K562 (cell line): ENCODE measurements around the gene SEH1L. TPM values are rescaled to one million over a fixed set of nuclear protein-coding genes. Genes with fewer than 3 reads are reported as not detected.

ENCODE experiments used
- ATAC-seq: fragments of 200-7000 bp; cut with Tn5 transposase; 3 replicates; pipeline ENCODE4 v1.9.1; 2020; ENCODE audit warnings: moderate library complexity
- BruUV-seq: library from RNA; stranded (reverse); fragments of 400-500 nt; replicated peaks from 2 replicates; lab custom pipeline; 2021; lab: Mats Ljungman, UMichigan
- CTCF ChIA-PET: fragments of 300-600 bp; formaldehyde crosslinking; extraction: SDS; loops from one replicate; lab custom pipeline; 2021; ENCODE audit warnings: low intra/inter-chr PET ratio; lab: Yijun Ruan, JAX
- POLR2A ChIA-PET: fragments of 300-600, 350-650 bp; sonication (Branson Sonifier 250); formaldehyde crosslinking; extraction: SDS; loops from one replicate; lab custom pipeline; 2021; ENCODE audit warnings: antibody characterized with exemption, inconsistent platforms; lab: Yijun Ruan, JAX
- DNase-seq, 4 experiments: peaks; one replicate each; pipeline versions ENCODE4 v3.0.0 to v3.0.0-alpha.2; 2011 to 2018; ENCODE audit warnings: low spot score in 3 of 4, mixed read lengths in 3 of 4; ENCODE audit errors: extremely low read depth in 1 of 4
- FAIRE-seq: peaks from 2 replicates; lab custom pipeline; 2011; peaks lifted over from hg19 to GRCh38; lab: Jason Lieb, UNC
- H2AFZ ChIP-seq: 2 replicates; pipeline ENCODE4 v1.6.0; 2011; ENCODE audit warnings: low read depth, low read length, control low read depth, inconsistent platforms
- H3K27ac ChIP-seq: fragments of 200-600 bp; 3 replicates; pipeline ENCODE4 v1.8.0; 2011; ENCODE audit warnings: low read depth, mild to moderate bottlenecking, control low read depth, inconsistent platforms, low read length, moderate library complexity, mixed read lengths; ENCODE audit errors: extremely low read depth
- H3K27me3 ChIP-seq, 2 experiments: fragments of 300-600 bp in 1 of 2; 2 replicates in 1 of 2; 3 replicates in 1 of 2; pipeline versions ENCODE4 v1.6.0 to v1.8.0; 2011; ENCODE audit warnings: inconsistent platforms in 2 of 2, low read length in 2 of 2, mild to moderate bottlenecking in 1 of 2, mixed read lengths in 1 of 2, moderate library complexity in 1 of 2; ENCODE audit not compliant: control insufficient read depth in 2 of 2, insufficient read depth in 2 of 2
- H3K36me3 ChIP-seq: fragments of 300-600 bp; 3 replicates; pipeline ENCODE4 v1.8.0; 2011; ENCODE audit warnings: mild to moderate bottlenecking, low read length, inconsistent platforms; ENCODE audit not compliant: control insufficient read depth, insufficient read depth
- H3K4me1 ChIP-seq, 2 experiments: fragments of 200-600 bp in 1 of 2; replicated peaks in 1 of 2; 2 replicates in 1 of 2; 3 replicates in 1 of 2; pipeline versions ENCODE4 v1.5.1 to v1.8.0; 2011; ENCODE audit warnings: inconsistent platforms in 2 of 2, low read length in 2 of 2, mild to moderate bottlenecking in 1 of 2, mixed read lengths in 1 of 2, moderate library complexity in 1 of 2; ENCODE audit not compliant: control insufficient read depth in 2 of 2, insufficient read depth in 2 of 2
- H3K4me2 ChIP-seq: 2 replicates; pipeline ENCODE4 v1.6.1; 2011; ENCODE audit warnings: low read length, control low read depth, inconsistent platforms, mixed read lengths; ENCODE audit not compliant: insufficient read depth
- H3K4me3 ChIP-seq: fragments of 200-600 bp; sonication (generic), shearing (Covaris generic); 2 replicates; pipeline ENCODE4 v1.5.1; 2016; ENCODE audit warnings: control low read depth, inconsistent platforms
- H3K79me2 ChIP-seq: fragments of 200-600 bp; 3 replicates; pipeline ENCODE4 v1.8.0; 2011; ENCODE audit warnings: low read length, inconsistent platforms; ENCODE audit not compliant: control insufficient read depth, insufficient read depth
- H3K9ac ChIP-seq, 2 experiments: 2 replicates each; pipeline versions ENCODE4 v1.6.0 to v1.6.1; 2011; ENCODE audit warnings: low read depth in 2 of 2, low read length in 2 of 2, control low read depth in 1 of 2, inconsistent platforms in 1 of 2, mild to moderate bottlenecking in 1 of 2, mixed read lengths in 1 of 2; ENCODE audit not compliant: insufficient read depth in 1 of 2
- H3K9me1 ChIP-seq: one replicate; pipeline ENCODE4 v1.6.0; 2011; ENCODE audit warnings: inconsistent platforms, mild to moderate bottlenecking, low read length, moderate library complexity; ENCODE audit not compliant: control insufficient read depth, insufficient read depth
- H3K9me3 ChIP-seq: replicated peaks from 2 replicates; pipeline ENCODE4 v1.5.1; 2011; ENCODE audit warnings: low read depth, low read length, inconsistent platforms; ENCODE audit not compliant: control insufficient read depth, insufficient read depth
- H4K20me1 ChIP-seq: replicated peaks from 2 replicates; pipeline ENCODE4 v1.6.1; 2011; ENCODE audit warnings: low read length, inconsistent platforms, mixed read lengths; ENCODE audit not compliant: control insufficient read depth, insufficient read depth
- ETS1 ChIP-seq: conservative IDR thresholded peaks from 2 replicates; pipeline ENCODE4 v1.6.1; 2011; ENCODE audit warnings: low read depth, mild to moderate bottlenecking, low read length; ENCODE audit not compliant: control insufficient read depth
- HBP1 ChIP-seq: fragments of 450-650 bp; formaldehyde crosslinking; IDR thresholded peaks from 2 replicates; pipeline ENCODE4 v1.4.0; 2022; ENCODE audit warnings: missing genetic modification characterization
- HMG20B ChIP-seq: fragments of 250-450 bp; sonication (Bioruptor Pico); IDR thresholded peaks from 2 replicates; pipeline ENCODE4 v1.5.0; 2021; ENCODE audit warnings: mild to moderate bottlenecking
- MTA3 ChIP-seq: fragments of 450-650 bp; formaldehyde crosslinking; IDR thresholded peaks from 2 replicates; pipeline ENCODE4 v1.6.1; 2017; ENCODE audit warnings: mild to moderate bottlenecking, borderline replicate concordance
- NFATC3 ChIP-seq: fragments of 450-650 bp; IDR thresholded peaks from 2 replicates; pipeline ENCODE4 v1.6.1; 2017; ENCODE audit warnings: mild to moderate bottlenecking
- OTX1 ChIP-seq: fragments of 450-650 bp; formaldehyde crosslinking; IDR thresholded peaks from 2 replicates; pipeline ENCODE4 v1.4.0; 2022; ENCODE audit warnings: mild to moderate bottlenecking
- RUNX1 ChIP-seq: sonication (generic); IDR thresholded peaks from 2 replicates; pipeline ENCODE4 v1.6.1; 2016; ENCODE audit warnings: antibody characterized with exemption, low read depth
- SMARCC2 ChIP-seq: fragments of 450-650 bp; IDR thresholded peaks from 2 replicates; pipeline ENCODE4 v1.6.1; 2017; ENCODE audit warnings: antibody characterized with exemption, moderate library complexity, mild to moderate bottlenecking, low read depth
- SNAPC5 ChIP-seq: fragments of 250-450 bp; sonication (Bioruptor Pico); IDR thresholded peaks from 2 replicates; pipeline ENCODE4 v1.8.0; 2021; ENCODE audit warnings: moderate library complexity, mild to moderate bottlenecking, inconsistent platforms
- SP2 ChIP-seq: IDR thresholded peaks from 2 replicates; pipeline ENCODE4 v1.6.1; 2011; ENCODE audit warnings: mild to moderate bottlenecking, low read depth, low read length, moderate library complexity; ENCODE audit not compliant: poor library complexity, severe bottlenecking; ENCODE audit errors: extremely low read depth
- SRSF7 ChIP-seq: fragments of 200-400 bp; formaldehyde crosslinking; optimal IDR thresholded peaks from 2 replicates; pipeline ENCODE3; 2017; ENCODE audit warnings: mild to moderate bottlenecking, low read depth, low read length
- TEAD2 ChIP-seq: fragments of 450-650 bp; IDR thresholded peaks from 2 replicates; pipeline ENCODE4 v1.6.1; 2016; ENCODE audit warnings: missing genetic modification characterization, control low read depth, missing compliant biosample characterization
- TOE1 ChIP-seq, 2 experiments: fragments of 450-650 bp in 1 of 2; sonication (generic) in 1 of 2; formaldehyde crosslinking in 1 of 2; IDR thresholded peaks; 2 replicates each; pipeline versions ENCODE4 v1.7.1 to v1.8.0; 2016 to 2022; ENCODE audit warnings: borderline replicate concordance in 2 of 2, mild to moderate bottlenecking in 2 of 2, antibody characterized with exemption in 1 of 2, inconsistent platforms in 1 of 2, low read depth in 1 of 2, missing genetic modification reagents in 1 of 2, moderate library complexity in 1 of 2
- ZBED1 ChIP-seq: IDR thresholded peaks from 2 replicates; pipeline ENCODE4 v1.6.1; 2014
- ZBTB11 ChIP-seq, 3 experiments: fragments of 200-800 bp in 1 of 3; fragments of 250-450 bp in 1 of 3; fragments of 450-650 bp in 1 of 3; sonication (Bioruptor Pico) in 1 of 3; sonication (Bioruptor generic) in 1 of 3; formaldehyde crosslinking in 1 of 3; IDR thresholded peaks; 2 replicates each; pipeline versions ENCODE4 v1.6.1 to v1.8.0; 2016 to 2022; ENCODE audit warnings: mild to moderate bottlenecking in 2 of 3, missing genetic modification characterization in 2 of 3, missing compliant biosample characterization in 1 of 3, moderate library complexity in 1 of 3
- ZNF212 ChIP-seq: fragments of 450-650 bp; formaldehyde crosslinking; IDR thresholded peaks from 2 replicates; pipeline ENCODE4 v1.4.0; 2020; ENCODE audit warnings: mild to moderate bottlenecking
- ZNF239 ChIP-seq: fragments of 250-450 bp; sonication (Bioruptor Pico); IDR thresholded peaks from 2 replicates; pipeline ENCODE4 v1.4.0; 2020; ENCODE audit warnings: mild to moderate bottlenecking
- WGBS: fragments of 100-300 bp; shearing (Covaris generic); methylation state at CpG from one replicate; pipeline ENCODE4 v1.1.6; 2016; ENCODE audit warnings: low coverage, mixed read lengths; ENCODE audit not compliant: insufficient coverage; ENCODE audit errors: missing lambda C conversion rate; 5-methylcytosine and 5-hydroxymethylcytosine counted together
- in situ Hi-C: fragments of 300-500 bp; cut with MboI; formaldehyde crosslinking; loops from 4 replicates; pipeline ENCODE4 v1.15.0; 2018; ENCODE audit warnings: inconsistent platforms, mixed read lengths
- intact Hi-C: fragments of 100-400 bp; cut with micrococcal nuclease; formaldehyde crosslinking; loops from 2 replicates; pipeline ENCODE4 v1.14.2; 2022
- polyA plus RNA-seq, 8 experiments: library from polyadenylated mRNA; depleted of rRNA in 4 of 8; stranded (reverse) in 5 of 8; unstranded in 3 of 8; fragments of >200 nt; fragmentation: Nextera tagmentation in 2 of 8; fragmentation: Illumina TruSeq in 1 of 8; extraction: Ambion mirVana in 2 of 8; extraction: Trizol in 1 of 8; gene quantifications; 2 replicates each; pipeline versions ENCODE4 v1.2.1 to v1.2.3, GENCODE V29; 2011 to 2014; ENCODE audit warnings: inconsistent platforms in 1 of 8, missing spikeins in 1 of 8
- total RNA-seq, 7 experiments: library from RNA; depleted of rRNA in 6 of 7; stranded (reverse); fragments of >200 nt in 6 of 7; fragmentation: Illumina TruSeq in 2 of 7; extraction: Trizol in 2 of 7; gene quantifications; 2 replicates each; pipeline versions ENCODE4 v1.2.1 to v1.2.3, GENCODE V29; 2011 to 2021; ENCODE audit warnings: low replicate concordance in 1 of 7

SEH1L gene
- total and polyA plus RNA-seq, 9 of the 15 experiments (the other 6 are each of a cell fraction or from before 2014, with no cell fraction given), result 62.2 to 180 (median 108) TPM

- Histone ChIP-seq H3K9ac (no peak overlapping the region), H3K27ac (no peak overlapping the region), H3K9me3 (no peaks in the 10 kb centered on the region; the same call in 1 of the 2 replicates), H3K79me2 (peaks cover 28% of the 10 kb centered on the region), H4K20me1 (no peaks in the 10 kb centered on the region), H3K4me2 (no peak overlapping the region), H3K4me1 (no peaks in the 10 kb centered on the region), H3K36me3 (peaks cover 83% of the 10 kb centered on the region), H2AFZ (no peak overlapping the region), H3K27me3 (no peaks in the 10 kb centered on the region), H3K9me1 (no peaks in the 10 kb centered on the region), H3K4me3 (no peak overlapping the region)
- intact Hi-C loops (no loop called here), in situ Hi-C loops (no loop called here)
- DNase-seq (no peak), ATAC-seq (no peak), FAIRE-seq (no peak)
- WGBS, result 100% methylated on average over 2 of the region's 2 CpGs
- CTCF ChIA-PET, result no interaction called here
- BruUV-seq, result no TSS peak
- POLR2A ChIA-PET, result no interaction called here
- no peak for TF ChIP-seq ZBTB11 (CRISPR knock-in tag; IDR thresholded peaks at IDR 0.05)
- TF ChIP-seq ZBED1, result no peak
- TF ChIP-seq ETS1, result no peak
- no peak for TF ChIP-seq TOE1 (IDR thresholded peaks at IDR 0.05; ENCODE audit: borderline replicate concordance)
- TF ChIP-seq TOE1 (CRISPR knock-in tag; IDR thresholded peaks at IDR 0.05; ENCODE audit: borderline replicate concordance, low read depth), result no peak
- TF ChIP-seq SRSF7, result no peak
- TF ChIP-seq MTA3, result no peak
- no peak for TF ChIP-seq OTX1
- TF ChIP-seq TEAD2 (tag), result no peak
- no peak for TF ChIP-seq SP2
- TF ChIP-seq SMARCC2, result no peak
- no peak for TF ChIP-seq SNAPC5 (CRISPR knock-in tag)
- no peak for TF ChIP-seq NFATC3
- TF ChIP-seq ZNF239 (CRISPR knock-in tag), result no peak
- no peak for TF ChIP-seq RUNX1
- no peak for TF ChIP-seq HBP1
- no peak for TF ChIP-seq ZNF212
- TF ChIP-seq HMG20B (CRISPR knock-in tag), result no peak
Observed at GRCh38 chr18:13028869-13029268, 81.1 kb downstream of the SEH1L start.
